Measurements from ENCODE around the gene CDR2.
"Not testable (repeated sequence)": the region's sequence is repeated elsewhere in the genome, so short reads cannot be mapped to it uniquely, and the experiment has no call there.

The CDR2 gene

DNA sequence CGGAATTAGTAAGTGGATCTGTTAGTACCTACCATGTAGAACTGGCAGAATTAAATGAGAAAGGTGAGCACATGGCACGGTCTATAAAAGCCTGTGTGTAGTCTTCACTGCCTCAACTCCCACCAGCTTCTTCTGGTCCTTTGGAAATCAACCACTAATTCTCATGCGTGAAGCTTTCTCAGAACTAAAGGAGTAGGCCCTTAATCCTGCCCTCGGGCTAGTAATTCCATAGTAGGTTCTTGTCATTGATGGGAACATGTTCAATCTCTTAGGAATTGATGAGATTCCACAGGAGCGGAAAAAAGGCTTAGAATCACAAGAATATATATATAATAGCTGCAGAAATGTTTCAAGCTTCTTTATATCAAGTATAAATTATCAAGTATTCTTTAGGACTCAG is 21.7 kb downstream of the CDR2 start:
- DNase-seq (ENCODE audit: low spot score), result no peak

DNA sequence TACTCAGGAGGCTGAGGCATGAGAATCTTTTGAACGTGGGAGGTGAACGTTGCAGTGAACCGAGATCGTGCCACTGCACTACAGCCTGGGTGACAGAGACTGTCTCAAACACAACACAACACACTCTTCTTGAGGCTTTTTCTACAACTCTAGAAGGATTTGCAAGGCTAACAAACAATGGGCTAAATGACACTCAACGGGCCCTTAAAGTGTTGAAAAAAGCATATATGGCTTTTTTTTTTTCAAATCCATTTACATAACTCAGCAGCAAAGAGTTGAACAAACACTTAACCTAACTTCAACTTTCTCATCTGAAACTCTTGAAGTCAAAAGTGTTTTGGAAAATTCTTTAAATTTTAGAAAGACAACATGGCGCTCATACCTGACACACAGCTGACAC is 22.3 kb downstream of the CDR2 start:
- DNase-seq (ENCODE audit: low spot score), result no peak

DNA sequence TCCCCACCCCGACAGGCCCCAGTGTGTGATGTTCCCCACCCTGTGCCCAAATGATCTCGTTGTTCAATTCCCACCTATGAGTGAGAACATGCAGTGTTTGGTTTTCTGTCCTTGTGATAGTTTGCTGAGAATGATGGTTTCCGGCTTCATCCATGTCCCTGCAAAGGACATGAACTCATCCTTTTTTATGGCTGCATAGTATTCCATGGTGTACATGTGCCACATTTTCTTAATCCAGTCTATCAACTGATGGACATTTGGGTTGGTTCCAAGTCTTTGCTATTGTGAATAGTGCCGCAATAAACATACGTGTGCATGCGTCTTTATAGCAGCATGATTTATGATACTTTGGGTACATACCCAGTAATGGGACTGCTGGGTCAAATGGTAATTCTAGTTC is 23.4 kb downstream of the CDR2 start:
- not testable (repeated sequence) for DNase-seq (ENCODE audit: low spot score)

DNA sequence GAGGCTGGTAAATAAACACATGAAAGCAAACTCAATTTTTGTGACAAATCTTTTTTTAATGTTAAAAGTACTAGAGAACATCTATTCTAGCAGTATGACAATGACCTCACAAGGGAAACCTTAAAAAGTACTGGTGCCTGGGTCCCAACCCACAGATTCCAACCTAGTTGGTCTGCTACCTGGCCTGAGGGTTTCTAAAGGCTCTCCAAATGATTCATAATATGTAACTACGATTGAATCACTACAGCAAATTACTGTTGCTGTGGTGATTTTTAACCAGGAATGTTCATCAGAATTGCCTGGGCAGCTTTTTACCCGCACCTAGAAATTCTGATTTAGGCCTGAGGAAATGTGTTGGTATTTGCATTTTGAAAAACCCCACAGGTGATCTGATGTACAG is 26.1 kb downstream of the CDR2 start:
- DNase-seq (ENCODE audit: low spot score), result no peak

DNA sequence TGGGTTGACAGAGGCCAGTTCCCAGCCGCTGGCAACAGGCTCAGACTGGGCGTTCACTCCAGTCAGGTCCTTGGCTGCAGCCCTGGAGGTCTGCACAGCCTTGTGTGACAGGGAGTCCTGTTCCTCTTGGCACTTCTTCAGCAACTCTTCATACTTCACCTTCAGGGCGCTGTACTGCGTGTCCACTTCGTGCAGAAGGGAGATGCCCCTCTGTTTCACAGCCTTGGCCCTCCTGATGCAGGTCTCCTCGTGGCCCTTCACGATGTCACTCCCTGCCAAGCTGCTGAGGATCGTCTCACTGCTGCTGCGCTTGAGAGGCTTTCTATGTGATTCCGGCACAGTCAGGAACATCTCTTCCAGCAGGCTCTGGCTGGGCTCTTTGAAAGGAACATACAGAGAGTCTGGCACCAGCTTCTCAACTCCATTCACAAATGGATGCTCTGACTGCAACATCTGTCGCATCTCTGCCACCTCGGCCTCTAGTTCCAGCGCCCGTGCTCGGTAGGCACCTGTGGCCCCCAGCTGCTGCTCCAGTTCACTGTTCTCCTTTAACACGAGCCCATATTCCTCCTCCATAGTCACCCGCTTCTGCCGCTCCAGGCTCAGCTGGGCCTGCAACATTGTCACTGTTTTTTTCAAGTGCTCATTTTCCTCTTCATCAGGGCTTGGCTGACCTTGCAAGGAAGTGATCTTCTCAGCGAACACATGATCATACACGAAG is 27.2 kb downstream of the CDR2 start:
- DNase-seq (ENCODE audit: low spot score), result no peak

DNA sequence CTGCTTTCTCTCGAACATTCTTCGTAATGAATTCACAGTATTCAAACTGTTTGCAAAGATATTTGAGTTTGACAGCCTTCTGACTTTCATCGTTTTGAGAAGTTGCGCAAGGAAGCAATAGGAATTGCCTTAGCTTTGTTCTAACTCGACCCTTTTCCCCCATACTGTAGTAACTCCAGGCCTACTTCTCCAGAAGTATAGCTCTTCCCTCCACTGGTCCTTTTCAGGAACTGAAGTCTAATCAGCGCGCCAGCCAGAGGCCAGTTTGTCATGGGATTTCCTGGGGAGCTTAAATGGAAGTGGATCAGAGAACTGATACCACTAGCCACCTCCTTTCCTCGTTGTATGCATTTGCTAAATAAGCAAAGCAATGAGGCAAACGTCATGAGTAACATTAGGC is 27.9 kb downstream of the CDR2 start:
- DNase-seq (ENCODE audit: low spot score), result no peak

DNA sequence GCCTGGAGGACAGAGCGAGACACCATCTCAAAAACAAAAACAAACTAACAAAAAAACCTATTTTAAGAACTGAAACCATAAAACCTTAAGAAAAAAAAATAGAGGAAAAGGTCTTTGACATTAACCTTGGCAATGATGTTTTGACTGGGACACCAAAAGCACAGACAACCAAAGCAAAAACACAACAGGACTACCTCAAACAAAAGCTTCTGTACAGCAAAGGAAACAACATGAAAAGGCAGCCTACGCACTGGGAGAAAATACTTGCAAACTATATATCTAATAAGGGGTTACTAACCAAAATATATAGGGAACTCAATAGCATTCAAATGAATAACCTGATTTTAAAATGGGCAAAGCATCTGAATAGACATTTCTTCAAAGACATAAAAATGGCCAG is 32.3 kb downstream of the CDR2 start:
- no peak for DNase-seq (ENCODE audit: low spot score)

DNA sequence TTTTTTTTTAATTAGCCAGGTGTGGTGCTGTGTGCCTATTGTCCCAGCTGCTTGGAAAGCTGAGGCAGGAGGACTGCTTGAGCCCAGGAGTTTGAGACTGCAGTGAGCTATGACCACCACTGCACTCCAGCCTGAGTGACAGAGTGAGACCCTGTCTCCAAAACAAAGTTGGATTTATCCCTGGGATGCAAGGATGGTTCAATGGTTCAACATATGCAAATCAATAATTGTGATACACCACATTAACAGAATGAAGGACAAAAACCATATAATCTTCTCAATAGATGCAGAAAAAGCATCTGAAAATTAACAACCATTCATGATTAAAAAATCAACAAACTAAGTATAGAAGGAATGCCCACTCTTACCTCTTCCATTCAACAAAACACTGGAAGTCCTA is 33.5 kb downstream of the CDR2 start:
- DNase-seq (ENCODE audit: low spot score), result no peak

DNA sequence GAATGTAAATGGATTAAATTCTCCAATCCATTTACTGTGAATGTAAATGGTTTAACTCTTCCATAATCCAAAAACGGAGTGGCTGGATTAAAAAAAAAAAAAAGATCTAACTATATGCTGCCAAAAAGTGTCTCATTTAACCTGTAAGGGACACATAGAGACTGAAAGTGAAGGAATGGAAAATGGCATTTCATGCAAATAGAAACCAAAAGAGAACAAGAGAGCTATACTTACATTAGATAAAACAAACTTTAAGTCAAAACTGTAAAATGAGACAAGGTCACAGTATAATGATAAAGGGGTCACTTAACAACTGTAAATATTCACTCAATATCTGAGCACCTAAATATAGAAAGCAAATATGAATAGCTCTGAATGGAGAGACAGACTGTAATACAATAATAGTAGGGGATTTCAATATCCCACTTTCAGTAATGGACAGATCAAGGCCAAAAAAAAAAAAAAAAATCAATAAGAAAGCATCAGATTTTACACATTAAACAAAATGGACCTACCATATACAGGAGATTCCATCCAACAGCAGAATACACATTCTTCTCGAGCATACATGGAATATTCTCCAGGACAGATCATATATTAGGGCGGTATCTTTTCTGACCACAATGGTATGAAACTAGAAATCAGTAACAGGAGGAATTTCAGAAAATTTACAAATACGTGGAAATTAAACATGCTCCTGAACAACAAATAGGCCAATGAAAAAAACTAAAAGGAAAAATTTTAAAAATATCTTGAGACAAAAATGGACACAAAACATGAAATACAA is 36.4 kb downstream of the CDR2 start:
- no peak for DNase-seq (ENCODE audit: low spot score)

DNA sequence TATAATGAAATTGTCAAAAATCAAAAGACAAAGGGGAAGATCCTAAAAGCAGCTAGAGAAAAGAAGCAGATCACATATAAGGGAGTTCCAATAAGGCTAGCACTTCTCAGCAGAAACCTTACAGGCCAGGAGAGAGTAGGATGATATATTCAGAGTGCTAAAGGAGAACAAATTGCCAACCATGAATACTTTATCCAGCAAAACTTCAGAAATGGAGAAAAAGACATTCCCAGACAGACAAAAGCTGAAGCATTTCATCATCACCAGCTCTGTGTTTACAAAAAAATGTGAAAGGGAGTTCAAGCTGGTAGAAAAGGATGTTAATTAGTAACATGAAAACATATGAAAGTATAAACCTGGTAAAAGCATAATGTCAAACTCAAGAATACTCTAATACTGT is 37.4 kb downstream of the CDR2 start:
- DNase-seq (ENCODE audit: low spot score), result no peak

DNA sequence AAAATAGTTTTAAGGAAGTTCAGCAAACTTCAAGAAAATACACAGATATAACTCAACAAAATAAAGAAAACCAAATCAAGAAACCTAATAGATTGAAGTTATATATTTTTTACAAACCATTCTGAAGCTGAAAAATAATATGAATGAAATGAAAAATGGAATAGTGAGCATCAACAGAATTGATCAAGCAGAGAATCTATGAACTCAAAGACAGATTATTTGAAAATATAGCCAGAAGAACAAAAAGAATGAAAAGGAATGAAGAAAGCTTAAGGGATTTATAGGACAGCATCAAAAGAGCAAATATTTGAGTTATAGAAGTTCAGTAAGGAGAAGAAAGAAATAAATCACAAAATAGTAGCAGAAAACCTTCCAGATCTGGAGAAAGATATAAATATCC is 37.8 kb downstream of the CDR2 start:
- no peak for DNase-seq (ENCODE audit: low spot score)

DNA sequence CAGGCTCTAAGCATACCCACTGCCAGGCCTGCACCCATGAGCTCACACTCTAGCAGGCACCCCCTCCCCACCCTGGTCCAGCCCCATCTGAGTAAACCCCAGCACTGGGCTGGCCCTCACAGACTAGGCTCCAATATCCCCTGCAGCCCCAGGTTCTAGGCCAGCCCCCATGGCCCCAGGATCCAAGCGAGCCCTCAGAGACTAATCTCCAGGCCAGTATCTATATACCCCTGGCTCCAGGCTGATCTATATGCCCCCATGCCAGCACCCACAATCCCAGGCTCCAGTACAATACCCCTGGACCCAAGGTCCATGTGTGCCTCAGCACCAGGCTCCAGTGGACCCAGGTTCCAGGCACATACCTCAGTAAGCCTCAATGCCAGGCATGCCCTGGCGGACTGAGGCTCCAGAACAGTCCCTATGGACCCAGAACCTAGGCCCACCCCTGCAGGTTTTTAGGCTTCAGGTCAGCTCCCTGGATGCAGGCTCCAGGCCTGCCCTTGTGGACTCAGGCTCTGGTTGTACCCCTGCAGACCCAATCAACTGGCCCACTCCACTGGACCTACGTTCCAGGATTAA is 38.7 kb downstream of the CDR2 start:
- DNase-seq (ENCODE audit: low spot score), result no peak

DNA sequence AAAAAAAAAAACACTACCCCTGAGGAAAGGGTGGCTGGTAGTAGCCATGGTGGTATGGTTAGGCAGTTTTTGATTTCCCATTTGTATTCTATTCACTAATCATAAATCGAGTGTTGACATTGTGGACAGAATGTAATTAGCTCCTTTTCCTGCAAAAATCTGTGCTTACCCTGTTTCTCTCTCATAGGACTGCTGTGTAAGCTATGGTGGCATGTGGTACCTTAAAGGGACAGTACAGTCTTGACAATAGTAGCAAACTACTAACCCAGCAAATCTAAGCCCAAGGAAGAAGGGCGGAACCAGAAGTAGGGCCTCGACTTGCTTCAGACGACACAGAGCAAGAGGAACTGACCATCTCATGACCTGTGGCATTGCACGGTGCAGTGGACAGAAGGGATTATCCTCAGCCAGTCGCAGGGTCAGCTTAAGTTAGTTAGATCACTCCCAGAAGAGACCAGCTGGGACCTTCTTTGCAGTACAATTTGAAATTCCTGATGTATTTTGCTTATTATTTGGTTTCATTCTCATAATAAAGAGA is 40.9 kb downstream of the CDR2 start:
- DNase-seq (ENCODE audit: low spot score), result no peak

DNA sequence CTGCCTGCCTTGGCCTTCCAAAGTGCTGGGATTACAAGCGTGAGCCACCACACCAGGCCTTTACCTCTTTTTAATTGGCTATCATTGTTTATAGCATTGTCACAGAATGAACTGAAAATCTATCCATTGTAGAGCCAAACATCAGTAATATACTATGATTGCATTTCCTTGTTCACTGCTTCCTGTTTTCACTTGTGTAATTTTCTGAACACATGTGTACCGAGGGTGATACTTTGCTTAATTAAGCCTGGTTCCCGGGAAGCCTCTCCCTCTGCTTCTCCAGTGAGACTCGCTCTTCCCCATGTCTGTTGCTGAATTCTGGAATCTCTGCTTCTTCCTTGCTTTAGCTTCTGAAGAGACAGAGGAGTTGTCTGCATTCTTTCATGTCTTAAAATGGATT is 44.1 kb downstream of the CDR2 start:
- DNase-seq (ENCODE audit: low spot score), result no peak

DNA sequence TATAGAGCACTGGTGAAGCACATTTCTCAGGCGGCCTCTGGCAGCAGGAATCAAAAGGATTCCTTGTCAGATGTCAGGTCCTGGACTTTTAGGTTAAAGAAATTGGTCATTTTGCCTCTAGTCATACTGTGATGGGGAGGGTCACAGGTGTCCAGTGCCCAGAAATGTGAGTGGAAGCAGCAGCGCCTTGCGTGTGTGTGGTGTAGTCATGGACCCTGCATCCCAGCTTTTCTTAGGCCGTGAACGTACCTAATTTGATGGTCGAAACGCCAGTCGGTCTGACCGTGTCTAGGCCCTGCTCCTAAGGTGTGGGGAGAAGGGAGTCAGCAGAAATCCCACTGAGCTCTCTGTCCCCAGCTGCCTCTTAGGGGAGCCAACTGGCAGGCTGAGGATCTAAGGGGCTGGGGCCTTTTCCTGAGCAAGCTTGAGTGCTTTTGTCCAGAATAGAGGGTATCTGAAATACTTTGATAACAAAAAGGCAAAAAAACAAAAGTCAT is 45.2 kb downstream of the CDR2 start:
- DNase-seq (ENCODE audit: low spot score), result no peak

DNA sequence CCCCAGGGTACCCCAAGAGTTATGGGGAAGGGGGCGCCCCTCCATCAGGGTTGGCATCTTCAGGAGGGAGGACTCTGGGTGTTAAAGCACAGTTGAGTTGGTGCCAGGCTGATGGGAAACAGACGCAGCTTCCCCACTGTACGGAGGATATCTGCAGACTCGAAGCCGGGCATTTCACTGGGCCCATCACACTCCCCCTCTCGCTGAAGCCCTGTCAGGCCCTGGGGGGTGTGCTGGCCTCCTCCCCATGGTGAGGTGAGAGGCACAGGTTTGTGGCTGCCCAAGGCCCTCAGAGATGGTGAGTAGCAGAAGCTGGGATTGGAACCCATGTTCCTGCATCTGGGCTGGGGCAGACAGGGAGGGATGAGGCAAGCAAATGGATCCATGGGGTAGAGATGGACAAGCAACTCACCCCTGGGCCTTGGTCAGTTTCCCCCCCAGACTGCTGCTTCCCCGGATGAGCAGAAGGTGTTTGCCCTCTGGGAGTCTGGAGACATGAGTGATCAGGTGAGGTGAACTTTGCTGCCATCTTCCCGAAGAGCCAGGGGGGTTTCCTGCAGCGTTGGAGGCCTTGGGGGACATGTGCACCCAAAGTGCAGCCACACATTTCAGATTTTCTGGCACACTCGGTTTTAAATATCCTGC is 46.2 kb downstream of the CDR2 start:
- DNase-seq (ENCODE audit: low spot score), result no peak

DNA sequence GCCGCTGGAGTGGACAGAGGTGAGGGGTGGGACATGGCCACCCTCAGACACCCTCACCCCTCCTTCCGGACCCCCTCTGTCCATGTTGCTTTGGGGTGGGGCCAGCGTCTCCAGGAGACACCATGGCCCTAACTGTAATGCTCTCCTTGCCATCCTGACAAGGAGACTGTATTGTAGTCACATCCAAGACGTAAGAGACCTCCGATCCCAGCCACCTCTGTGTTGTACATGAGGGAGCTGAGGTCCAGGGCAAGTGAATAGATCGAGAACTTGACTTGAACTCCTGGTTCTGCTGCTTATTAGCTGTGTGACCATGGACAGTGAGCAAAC is 47.0 kb downstream of the CDR2 start:
- DNase-seq (ENCODE audit: low spot score), result no peak

DNA sequence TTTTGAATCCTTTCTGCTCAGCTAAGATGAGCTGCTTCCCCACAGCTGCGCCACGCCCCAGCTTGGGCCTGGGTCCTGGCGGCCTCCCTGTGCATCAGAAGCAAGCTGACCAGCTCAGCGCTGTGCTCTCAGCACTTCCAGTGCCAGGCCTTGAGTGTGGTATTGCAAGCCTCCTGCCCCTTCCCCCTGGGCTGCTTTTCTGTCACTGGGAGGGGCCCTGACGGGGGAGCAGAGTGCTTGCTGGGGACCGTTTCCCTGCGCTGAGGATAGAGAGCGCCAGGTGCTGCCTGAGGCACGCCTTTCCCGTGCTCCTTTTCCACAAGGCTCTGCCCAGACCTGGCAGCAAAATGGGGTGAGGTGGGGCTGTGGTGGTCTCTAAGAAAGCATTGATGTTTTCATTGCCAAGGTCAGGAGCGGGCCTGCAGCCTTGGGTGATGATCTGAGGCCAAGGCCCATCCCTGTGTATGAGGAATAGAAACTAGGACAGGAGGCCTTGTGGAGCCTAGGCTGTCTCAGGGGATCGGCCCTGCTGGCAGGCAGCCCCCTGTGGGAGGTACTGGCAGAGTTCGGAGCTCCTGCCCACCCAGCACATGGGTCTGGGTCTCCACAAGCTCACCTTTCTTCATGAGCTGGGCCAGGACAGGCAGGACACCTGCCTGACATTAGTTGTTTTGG is 47.5 kb downstream of the CDR2 start:
- DNase-seq (ENCODE audit: low spot score), result no peak

DNA sequence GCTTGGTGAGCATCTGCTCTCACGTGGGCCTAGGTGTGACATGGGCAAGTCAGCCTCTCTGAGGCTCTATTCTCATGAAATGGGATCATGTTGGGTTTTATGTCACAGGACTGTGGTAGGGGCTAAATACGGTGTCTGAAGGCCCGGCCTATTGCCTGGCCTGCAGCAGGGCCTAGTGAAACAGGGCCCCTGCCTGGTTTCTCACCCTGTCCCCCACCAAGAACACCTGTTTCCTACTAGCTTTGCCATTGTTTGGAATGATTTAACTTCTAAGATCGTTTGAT is 48.1 kb downstream of the CDR2 start:
- DNase-seq (ENCODE audit: low spot score), result no peak

DNA sequence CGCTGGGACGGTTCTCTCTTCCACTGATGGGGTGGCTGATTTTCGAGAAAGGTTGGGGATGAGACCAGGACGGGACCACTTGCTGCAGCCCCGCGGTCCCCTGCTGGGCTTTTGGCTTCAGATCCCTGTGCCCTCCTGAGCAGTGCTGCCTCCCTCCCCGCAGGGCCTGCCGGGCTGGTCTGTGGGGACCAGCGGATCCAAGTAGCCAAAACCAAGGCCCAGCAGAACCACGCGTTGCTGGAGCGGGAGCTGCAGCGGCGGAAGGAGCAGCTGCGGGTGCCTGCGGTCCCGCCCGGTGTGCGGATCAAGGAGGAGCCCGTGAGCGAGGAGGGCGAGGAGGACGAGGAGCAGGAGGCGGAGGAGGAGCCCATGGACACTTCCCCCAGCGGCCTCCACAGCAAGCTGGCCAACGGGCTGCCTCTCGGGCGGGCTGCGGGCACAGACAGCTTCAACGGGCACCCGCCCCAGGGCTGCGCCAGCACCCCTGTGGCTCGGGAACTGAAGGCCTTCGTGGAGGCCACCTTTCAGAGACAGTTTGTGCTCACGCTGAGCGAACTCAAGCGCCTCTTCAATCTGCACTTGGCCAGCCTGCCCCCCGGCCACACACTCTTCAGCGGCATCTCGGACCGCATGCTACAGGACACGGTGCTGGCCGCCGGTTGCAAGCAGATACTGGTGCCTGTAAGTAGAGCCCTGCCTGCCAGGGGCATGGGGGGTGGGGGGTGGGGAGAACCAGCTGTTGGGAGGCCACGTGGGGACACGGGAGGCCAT is 48.6 kb downstream of the CDR2 start:
- DNase-seq (ENCODE audit: low spot score), result no peak

DNA sequence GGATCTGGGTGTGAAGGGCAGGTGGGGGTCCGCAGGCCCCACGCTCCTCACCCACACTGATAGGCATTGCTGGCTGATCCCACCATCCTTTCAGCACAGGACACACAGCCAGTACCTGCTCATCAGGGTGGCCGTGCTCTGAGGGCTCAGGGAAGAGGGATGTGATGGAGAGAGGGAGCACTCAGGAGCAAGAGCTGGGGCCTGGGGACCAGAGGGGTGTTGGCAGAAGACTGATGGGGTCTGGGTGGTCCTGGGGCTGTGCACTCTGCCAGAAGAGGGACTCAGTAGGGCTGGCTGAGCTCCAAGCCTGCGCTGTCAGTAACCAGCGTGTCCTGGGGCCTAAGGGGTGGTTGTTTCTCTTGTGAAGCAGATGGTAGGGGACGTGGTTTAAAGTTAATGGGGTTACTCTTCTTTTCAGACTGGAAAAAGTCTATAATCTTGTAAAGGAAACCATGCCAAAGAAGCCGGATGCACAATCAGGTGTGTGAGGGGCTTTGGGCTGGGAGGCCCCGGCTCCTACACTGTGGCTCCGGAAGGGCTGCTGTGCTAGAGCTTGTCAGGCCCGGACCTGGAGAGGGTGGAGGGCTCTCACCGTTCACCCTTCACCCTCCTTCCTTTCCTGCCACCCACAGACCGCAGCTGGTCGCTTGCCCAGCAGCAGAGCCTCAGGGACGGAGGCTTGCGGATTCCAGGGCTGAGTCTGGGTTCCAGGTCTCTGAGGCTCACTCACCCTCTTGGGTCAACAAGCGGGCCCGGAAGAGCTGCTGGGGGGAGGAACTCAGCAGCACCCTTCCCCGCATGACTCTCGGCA is 49.4 kb downstream of the CDR2 start:
- no peak for DNase-seq (ENCODE audit: low spot score)
